ENCODE data around the gene PCDHGB4.
"Not testable (repeated sequence)": the region's sequence is repeated elsewhere in the genome, so short reads cannot be mapped to it uniquely, and the experiment has no call there.

Gene PCDHGB4

DNA sequence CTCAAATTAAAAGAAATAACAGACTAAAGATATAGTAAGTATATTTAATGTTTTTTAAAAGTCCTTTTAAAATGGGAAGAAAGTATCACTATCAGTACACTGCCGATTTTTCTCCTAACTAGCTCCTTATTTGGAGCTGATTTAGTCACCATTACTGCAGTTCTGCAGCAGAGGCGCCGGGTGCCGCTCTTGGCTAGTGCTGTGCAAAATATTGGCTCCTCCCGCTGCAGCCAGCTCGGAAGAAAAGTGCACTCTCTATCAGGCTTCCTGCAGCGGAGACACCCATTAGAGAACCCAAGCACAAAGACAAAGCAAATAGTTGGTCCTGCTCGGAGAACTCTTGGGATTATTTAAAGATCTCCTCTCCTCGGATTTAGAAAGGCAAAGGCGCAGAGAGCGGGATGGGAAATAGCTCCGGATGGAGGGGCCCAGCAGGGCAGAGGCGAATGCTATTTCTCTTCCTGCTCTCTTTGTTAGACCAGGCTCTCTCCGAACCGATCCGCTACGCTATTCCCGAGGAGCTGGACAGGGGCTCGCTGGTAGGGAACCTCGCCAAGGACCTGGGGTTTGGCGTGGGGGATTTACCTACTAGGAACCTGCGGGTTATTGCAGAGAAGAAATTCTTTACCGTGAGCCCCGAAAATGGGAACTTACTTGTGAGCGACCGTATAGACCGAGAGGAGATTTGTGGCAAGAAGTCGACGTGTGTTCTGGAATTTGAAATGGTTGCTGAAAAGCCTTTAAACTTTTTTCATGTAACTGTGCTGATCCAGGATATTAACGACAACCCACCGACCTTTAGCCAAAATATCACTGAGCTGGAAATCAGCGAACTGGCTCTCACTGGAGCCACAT lies 17.3 kb upstream of the PCDHGB4 start, which contains the start of gene PCDHGB3:
TSS of gene PCDHGB3 (plus strand) at position 249 of the 855 bp plus-strand sequence. CDS start at position 402, 153 bp downstream.
- DNase-seq: no peak

DNA sequence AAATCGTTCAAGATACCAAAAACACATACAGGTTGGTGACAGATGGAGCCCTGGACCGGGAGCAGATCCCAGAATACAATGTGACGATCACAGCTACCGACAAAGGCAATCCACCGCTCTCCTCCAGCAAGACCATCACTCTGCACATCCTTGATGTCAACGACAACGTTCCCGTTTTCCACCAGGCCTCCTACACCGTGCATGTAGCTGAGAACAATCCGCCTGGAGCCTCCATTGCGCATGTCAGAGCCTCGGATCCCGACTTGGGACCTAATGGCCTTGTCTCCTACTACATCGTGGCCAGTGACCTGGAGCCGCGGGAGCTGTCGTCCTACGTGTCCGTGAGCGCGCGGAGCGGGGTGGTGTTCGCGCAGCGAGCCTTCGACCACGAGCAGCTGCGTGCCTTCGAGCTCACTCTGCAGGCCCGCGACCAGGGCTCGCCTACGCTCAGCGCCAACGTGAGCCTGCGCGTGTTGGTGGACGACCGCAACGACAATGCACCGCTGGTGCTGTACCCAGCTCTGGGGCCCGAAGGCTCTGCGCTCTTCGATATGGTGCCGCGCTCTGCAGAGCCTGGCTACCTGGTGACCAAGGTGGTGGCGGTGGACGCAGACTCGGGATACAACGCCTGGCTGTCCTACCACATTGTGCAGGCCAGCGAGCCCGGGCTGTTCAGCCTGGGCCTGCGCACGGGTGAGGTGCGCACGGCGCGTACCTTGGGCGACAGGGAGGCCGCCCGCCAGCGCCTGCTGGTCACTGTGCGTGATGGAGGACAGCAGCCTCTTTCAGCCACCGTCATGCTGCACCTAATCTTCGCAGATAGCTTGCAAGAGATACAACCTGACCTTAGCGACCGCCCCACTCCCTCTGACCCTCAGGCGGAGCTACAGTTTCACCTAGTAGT lies 15.7 kb upstream of the PCDHGB4 start:
- DNase-seq: no peak

DNA sequence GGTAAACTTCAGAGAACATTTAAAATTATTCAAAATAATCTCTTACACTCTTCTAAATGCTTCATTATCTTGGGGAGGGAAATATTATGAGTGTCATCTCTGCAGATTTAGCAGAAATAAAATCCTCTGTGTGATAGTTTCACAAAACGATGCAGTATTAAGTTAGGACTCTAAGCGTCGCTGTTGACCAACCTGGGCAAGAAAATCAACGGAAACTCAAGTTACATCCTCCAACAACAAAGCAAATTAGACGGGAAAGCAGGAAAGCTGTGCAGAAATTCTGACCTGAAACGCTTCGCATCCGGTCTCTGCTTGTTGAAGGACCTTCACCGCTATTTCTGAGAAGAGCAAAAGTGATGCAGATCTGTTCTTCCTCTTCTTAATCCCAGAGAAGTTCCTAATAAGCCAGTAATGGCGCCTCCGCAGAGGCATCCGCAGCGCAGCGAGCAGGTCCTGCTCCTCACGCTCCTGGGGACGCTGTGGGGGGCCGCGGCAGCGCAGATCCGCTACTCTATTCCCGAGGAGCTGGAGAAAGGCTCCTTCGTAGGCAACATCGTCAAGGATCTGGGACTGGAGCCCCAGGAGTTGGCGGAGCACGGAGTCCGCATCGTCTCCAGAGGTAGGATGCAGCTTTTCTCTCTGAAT lies 13.7 kb upstream of the PCDHGB4 start, which contains the start of gene PCDHGA6:
TSS of gene PCDHGA6 (plus strand) at position 219 of the 645 bp plus-strand sequence. CDS start at position 412, 193 bp downstream.
- DNase-seq: no peak

DNA sequence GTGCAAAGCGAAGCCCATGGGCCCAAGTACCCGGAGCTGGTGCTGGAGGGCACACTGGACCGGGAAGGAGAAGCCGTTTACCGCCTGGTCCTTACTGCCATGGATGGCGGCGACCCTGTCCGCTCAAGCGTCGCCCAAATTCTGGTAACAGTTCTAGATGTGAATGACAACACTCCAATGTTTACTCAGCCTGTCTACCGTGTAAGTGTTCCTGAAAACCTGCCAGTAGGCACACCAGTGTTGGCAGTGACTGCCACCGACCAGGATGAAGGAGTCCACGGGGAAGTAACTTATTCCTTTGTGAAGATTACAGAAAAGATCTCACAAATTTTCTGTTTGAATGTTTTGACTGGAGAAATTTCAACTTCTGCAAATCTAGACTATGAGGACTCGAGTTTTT lies 12.9 kb upstream of the PCDHGB4 start:
- DNase-seq: no peak

DNA sequence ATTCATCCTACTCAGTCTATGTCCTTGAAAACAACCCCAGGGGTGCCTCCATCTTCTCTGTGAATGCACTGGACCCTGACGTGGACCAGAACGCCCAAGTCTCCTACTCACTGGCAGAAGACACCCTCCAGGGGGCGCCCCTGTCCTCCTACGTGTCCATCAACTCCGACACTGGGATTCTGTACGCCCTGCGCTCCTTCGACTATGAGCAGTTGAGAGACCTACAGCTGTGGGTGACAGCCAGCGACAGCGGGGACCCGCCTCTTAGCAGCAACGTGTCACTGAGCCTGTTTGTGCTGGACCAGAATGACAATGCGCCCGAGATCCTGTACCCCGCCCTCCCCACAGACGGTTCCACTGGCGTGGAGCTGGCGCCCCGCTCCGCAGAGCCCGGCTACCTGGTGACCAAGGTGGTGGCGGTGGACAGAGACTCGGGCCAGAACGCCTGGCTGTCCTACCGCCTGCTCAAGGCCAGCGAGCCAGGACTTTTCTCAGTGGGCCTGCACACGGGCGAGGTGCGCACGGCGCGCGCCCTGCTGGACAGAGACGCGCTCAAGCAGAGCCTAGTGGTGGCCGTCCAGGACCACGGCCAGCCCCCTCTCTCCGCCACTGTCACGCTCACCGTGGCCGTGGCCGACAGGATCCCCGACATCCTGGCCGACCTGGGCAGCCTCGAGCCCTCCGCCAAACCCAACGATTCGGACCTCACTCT lies 11.9 kb upstream of the PCDHGB4 start:
- DNase-seq: not testable (repeated sequence)

DNA sequence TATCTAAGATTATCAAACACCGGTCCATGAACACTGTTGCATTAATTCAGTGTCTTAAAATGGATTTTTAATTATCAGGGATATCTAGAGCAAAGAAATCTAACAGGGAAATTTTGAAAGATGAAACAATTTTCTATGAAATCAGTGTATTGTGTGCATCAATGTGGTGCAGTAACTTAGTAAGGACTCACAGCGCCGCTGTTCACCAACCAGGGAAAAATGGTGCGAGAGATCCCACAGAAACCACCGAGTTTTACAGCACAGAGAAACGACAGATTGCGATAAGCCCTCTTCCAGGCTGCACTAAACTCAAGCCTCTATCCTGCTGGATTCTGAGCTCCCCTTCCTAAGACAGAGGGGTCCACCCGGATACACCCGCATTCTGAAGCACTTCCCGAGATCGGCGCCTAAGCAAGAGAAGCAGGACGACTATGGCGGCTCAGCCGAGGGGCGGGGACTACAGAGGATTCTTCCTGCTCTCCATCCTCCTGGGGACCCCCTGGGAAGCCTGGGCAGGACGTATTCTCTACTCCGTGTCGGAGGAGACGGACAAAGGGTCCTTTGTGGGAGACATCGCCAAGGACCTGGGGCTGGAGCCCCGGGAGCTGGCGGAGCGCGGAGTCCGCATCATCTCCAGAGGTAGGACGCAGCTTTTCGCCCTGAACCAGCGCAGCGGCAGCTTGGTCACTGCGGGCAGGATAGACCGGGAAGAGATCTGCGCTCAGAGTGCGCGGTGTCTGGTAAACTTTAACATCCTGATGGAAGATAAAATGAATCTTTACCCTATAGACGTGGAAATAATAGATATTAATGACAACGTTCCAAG lies 4.8 kb upstream of the PCDHGB4 start, which contains the start of gene PCDHGA7:
TSS of gene PCDHGA7 (plus strand) at position 274 of the 826 bp plus-strand sequence. CDS start at position 432, 158 bp downstream.
- DNase-seq: peak; percentile 24

DNA sequence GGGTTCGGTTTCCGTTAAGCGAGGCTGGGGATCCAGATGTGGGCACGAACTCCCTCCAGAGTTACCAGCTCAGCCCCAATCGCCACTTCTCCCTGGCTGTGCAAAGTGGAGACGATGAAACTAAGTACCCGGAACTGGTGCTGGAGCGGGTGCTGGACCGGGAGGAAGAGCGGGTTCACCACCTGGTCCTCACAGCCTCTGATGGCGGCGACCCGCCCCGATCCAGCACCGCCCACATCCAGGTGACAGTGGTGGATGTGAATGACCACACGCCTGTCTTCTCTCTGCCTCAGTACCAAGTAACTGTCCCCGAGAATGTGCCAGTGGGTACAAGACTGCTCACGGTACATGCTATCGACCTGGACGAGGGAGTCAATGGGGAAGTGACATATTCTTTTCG lies 4.2 kb upstream of the PCDHGB4 start:
- DNase-seq: no peak

DNA sequence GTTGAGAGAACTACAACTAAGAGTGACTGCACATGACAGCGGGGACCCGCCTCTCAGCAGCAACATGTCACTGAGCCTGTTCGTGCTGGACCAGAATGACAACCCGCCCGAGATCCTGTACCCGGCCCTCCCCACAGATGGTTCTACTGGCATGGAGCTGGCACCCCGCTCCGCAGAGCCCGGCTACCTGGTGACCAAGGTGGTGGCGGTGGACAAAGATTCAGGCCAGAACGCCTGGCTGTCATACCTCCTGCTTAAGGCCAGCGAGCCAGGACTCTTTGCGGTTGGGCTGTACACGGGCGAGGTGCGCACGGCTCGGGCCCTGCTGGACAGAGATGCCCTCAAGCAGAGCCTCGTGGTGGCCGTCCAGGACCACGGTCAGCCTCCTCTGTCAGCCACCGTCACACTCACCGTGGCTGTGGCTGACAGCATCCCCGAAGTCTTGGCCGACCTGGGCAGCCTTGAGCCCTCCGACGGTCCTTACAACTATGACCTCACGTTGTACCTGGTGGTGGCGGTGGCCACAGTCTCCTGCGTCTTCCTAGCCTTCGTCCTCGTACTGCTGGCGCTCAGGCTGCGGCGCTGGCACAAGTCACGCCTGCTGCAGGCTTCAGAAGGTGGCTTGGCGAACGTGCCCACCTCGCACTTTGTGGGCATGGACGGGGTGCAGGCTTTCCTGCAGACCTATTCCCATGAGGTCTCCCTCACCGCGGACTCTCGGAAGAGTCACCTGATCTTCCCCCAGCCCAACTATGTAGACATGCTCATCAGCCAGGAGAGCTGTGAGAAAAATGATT lies 2.8 kb upstream of the PCDHGB4 start:
- DNase-seq: no peak

DNA sequence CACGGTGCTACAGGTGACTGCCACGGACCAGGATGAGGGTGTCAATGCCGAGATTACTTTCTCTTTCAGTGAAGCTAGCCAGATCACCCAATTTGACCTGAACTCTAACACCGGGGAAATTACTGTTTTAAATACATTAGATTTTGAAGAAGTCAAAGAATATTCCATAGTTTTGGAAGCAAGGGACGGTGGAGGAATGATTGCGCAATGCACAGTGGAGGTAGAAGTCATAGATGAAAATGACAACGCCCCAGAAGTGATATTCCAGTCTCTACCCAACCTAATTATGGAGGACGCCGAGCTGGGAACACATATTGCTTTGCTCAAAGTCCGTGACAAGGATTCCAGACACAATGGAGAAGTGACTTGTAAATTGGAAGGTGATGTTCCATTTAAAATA lies 1.2 kb downstream of the PCDHGB4 start:
- no peak for DNase-seq

DNA sequence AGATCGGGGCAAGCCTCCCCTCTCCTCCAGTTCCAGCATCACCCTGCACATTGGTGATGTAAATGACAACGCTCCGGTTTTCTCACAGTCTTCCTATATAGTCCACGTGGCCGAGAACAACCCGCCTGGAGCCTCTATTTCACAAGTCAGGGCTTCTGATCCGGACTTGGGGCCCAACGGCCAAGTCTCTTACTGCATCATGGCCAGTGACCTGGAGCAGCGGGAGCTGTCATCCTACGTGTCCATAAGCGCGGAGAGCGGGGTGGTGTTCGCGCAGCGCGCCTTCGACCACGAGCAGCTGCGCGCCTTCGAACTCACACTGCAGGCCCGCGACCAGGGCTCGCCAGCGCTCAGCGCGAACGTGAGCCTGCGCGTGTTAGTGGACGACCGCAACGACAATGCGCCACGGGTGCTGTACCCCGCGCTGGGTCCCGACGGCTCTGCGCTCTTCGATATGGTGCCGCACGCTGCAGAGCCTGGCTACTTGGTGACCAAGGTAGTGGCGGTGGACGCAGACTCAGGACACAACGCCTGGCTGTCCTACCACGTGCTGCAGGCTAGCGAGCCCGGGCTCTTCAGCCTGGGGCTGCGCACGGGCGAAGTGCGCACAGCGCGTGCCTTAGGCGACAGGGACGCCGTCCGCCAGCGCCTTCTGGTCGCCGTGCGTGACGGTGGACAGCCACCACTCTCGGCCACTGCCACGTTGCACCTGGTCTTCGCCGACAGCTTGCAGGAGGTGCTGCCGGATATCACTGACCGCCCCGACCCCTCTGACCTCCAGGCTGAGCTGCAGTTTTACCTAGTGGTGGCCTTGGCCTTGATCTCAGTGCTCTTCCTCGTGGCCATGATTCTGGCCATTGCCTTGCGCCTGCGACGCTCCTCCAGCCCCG lies 1.9 kb downstream of the PCDHGB4 start:
- no peak for DNase-seq

DNA sequence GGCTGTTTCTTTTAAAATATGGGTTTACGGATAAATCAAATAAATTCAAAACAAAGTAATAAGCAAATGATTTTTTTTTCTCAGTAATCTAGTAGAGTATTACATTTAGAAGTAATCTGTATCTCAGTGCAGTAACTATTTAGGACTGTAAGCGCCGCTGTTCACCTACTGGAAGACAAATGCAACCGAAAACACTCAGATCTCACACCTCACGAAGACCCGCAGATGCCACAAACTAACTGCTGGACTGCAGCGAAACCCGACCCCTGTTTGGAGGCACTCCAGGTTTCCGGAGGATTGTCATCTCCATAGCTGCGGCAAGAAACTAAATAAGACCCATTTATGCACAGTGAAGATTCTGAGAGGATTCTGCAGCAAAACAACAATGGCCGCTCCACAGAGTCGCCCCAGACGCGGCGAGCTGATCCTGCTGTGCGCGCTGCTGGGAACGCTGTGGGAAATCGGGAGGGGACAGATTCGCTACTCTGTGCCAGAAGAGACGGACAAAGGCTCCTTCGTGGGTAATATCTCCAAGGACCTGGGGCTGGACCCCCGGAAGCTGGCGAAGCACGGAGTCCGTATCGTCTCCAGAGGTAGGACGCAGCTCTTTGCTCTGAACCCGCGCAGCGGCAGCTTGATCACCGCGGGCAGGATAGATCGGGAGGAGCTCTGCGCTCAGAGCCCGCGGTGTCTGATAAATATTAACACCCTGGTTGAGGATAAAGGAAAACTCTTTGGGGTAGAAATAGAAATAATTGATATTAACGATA lies 5.1 kb downstream of the PCDHGB4 start, which contains the start of gene PCDHGA8:
TSS of gene PCDHGA8 (plus strand) at position 205 of the 770 bp plus-strand sequence. CDS start at position 386, 181 bp downstream.
- DNase-seq: no peak

DNA sequence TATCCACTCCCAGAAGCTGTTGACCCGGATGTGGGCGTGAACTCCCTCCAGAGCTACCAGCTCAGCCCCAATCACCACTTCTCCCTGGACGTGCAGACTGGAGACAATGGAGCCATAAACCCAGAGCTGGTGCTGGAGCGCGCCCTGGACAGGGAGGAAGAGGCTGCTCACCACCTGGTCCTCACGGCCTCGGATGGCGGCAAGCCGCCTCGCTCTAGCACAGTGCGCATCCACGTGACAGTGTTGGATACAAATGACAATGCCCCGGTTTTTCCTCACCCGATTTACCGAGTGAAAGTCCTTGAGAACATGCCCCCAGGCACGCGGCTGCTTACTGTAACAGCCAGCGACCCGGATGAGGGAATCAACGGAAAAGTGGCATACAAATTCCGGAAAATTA lies 5.8 kb downstream of the PCDHGB4 start:
- DNase-seq: no peak

DNA sequence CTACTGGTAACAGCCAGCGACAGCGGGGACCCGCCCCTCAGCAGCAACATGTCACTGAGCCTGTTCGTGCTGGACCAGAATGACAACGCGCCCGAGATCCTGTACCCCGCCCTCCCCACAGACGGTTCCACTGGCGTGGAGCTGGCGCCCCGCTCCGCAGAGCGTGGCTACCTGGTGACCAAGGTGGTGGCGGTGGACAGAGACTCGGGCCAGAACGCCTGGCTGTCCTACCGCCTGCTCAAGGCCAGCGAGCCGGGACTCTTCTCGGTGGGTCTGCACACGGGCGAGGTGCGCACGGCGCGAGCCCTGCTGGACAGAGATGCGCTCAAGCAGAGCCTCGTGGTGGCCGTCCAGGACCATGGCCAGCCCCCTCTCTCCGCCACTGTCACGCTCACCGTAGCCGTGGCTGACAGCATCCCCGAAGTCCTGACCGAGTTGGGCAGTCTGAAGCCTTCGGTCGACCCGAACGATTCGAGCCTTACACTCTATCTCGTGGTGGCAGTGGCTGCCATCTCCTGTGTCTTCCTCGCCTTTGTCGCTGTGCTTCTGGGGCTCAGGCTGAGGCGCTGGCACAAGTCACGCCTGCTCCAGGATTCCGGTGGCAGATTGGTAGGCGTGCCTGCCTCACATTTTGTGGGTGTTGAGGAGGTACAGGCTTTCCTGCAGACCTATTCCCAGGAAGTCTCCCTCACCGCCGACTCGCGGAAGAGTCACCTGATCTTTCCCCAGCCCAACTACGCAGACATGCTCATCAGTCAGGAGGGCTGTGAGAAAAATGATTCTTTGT lies 7.1 kb downstream of the PCDHGB4 start:
- not testable (repeated sequence) for DNase-seq

DNA sequence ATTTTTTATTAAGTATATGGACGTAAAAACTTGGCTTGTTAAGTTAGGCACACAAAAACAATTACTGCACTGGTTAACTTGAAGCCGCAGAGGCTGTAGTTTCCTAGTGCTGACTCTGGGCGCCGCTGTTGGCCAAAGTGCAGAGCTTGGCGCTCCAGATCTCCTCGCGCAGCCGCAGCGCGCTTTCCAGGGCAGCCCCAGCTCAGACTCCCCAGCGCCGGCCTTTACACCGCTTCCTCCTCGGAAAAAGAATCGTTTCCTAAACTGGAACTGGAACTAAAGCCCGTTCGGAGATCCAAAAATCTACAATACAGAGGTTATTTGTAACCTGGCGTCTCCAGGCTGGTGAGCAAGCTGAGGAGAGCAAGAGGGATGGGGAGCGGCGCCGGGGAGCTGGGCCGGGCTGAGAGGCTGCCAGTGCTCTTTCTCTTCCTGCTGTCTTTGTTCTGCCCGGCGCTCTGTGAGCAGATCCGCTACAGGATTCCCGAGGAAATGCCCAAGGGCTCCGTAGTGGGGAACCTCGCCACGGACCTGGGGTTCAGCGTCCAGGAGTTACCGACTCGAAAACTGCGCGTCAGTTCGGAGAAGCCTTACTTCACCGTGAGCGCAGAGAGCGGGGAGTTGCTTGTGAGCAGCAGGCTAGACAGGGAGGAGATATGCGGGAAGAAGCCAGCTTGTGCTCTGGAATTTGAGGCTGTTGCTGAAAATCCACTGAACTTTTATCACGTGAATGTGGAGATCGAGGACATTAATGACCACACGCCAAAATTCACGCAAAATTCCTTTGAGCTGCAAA lies 10.5 kb downstream of the PCDHGB4 start, which contains the start of gene PCDHGB5:
TSS of gene PCDHGB5 (plus strand) at position 192 of the 796 bp plus-strand sequence. CDS start at position 373, 181 bp downstream.
- not testable (repeated sequence) for DNase-seq

DNA sequence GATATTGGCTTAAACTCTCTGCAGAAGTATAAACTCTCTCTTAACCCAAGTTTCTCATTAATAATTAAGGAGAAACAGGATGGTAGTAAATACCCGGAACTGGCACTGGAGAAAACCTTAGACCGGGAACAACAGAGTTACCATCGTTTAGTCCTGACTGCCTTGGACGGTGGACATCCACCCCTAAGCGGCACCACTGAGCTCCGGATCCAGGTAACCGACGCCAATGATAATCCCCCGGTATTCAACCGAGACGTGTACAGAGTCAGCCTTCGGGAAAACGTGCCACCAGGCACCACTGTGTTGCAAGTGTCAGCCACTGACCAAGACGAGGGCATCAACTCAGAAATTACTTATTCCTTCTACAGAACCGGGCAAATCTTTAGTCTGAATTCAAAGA lies 11.1 kb downstream of the PCDHGB4 start:
- DNase-seq: no peak

DNA sequence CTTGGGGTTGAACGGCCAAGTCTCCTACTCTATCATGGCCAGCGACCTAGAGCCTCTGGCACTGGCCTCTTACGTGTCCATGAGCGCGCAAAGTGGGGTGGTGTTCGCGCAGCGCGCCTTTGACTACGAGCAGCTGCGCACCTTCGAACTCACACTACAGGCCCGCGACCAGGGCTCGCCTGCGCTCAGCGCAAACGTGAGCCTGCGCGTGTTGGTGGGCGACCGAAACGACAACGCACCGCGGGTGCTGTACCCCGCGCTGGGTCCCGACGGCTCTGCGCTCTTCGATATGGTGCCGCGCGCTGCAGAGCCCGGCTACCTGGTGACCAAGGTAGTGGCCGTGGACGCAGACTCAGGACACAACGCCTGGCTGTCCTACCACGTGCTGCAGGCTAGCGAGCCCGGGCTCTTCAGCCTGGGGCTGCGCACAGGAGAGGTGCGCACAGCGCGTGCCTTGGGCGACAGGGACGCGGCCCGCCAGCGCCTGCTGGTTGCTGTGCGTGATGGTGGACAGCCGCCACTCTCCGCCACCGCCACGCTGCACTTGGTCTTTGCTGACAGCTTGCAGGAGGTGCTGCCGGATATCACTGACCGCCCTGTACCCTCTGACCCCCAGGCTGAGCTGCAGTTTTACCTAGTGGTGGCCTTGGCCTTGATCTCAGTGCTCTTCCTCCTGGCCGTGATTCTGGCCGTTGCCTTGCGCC lies 12.2 kb downstream of the PCDHGB4 start:
- no peak for DNase-seq

All from NCI-H510A treated with DMSO at 0.1 percent for 48 hours (cell line).